Immature natural killer cell (primary cell): Measurements from ENCODE around the gene NCAM2. TPM values are rescaled to one million over a fixed set of nuclear protein-coding genes. Genes with fewer than 3 reads are reported as not detected.

Experiments used
- DNase-seq, 3 donors: peaks; one replicate each; pipeline ENCODE4 v3.0.0; 2022; ENCODE audit warnings: mixed read lengths in 1 of 3
- H3K27ac Mint-ChIP-seq, 6 donors: one replicate each; pipeline ENCODE4 v1.8.0; 2020; ENCODE audit warnings: mixed read lengths in 6 of 6, mild to moderate bottlenecking in 5 of 6, inconsistent platforms in 4 of 6, moderate library complexity in 3 of 6
- H3K27me3 Mint-ChIP-seq, 3 donors: one replicate each; pipeline ENCODE4 v1.8.0; 2020 to 2021; ENCODE audit warnings: low read depth in 3 of 3, mild to moderate bottlenecking in 3 of 3, mixed read lengths in 3 of 3, moderate library complexity in 3 of 3, inconsistent platforms in 1 of 3
- H3K36me3 Mint-ChIP-seq, 3 donors: one replicate each; pipeline ENCODE4 v1.8.0; 2020; ENCODE audit warnings: mixed read lengths in 3 of 3, inconsistent platforms in 2 of 3, mild to moderate bottlenecking in 2 of 3
- H3K4me1 Mint-ChIP-seq, 2 donors: one replicate each; pipeline ENCODE4 v1.8.0; 2020; ENCODE audit warnings: inconsistent platforms in 2 of 2, mild to moderate bottlenecking in 2 of 2, mixed read lengths in 2 of 2, moderate library complexity in 1 of 2
- H3K4me3 Mint-ChIP-seq, 5 donors: one replicate each; pipeline ENCODE4 v1.8.0; 2020; ENCODE audit warnings: mild to moderate bottlenecking in 5 of 5, mixed read lengths in 5 of 5, inconsistent platforms in 3 of 5, moderate library complexity in 3 of 5
- H3K9me3 Mint-ChIP-seq, 6 donors: one replicate each; pipeline ENCODE4 v1.8.0; 2020; ENCODE audit warnings: mild to moderate bottlenecking in 6 of 6, mixed read lengths in 6 of 6, inconsistent platforms in 4 of 6, moderate library complexity in 3 of 6
- polyA plus RNA-seq, 3 donors: library from polyadenylated mRNA; unstranded; fragments of 300-500 nt; fragmentation: Illumina TruSeq; gene quantifications; one replicate each; pipeline ENCODE4 v1.2.3, GENCODE V29; 2021

The NCAM2 gene
- polyA plus RNA-seq, 3 donors from 2014 or later = 0.55 TPM; not detected in 2

- Mint-ChIP-seq H3K27ac (no peak overlapping the region), H3K4me3 (no peak overlapping the region), H3K27me3 (peaks cover 0 to 15% (median 8%) of the 10 kb centered on the region in 3 donors), H3K9me3 (peaks cover 0 to 6% (median 0%) of the 10 kb centered on the region in 6 donors), H3K36me3 (no peaks in the 10 kb centered on the region), H3K4me1 (peaks cover 19 to 28% of the 10 kb centered on the region in 2 donors)
- no peak for DNase-seq
Measured at GRCh38 chr21:21001591-21002100, 3.4 kb downstream of the NCAM2 start.

- no peak for DNase-seq
- Mint-ChIP-seq H3K9me3 (peaks cover 0 to 6% (median 0%) of the 10 kb centered on the region in 6 donors), H3K36me3 (no peaks in the 10 kb centered on the region), H3K27me3 (peaks cover 0 to 13% (median 5%) of the 10 kb centered on the region in 3 donors), H3K4me3 (no peak overlapping the region), H3K4me1 (peaks cover 14 to 23% of the 10 kb centered on the region in 2 donors), H3K27ac (no peak overlapping the region)
Measured at GRCh38 chr21:21002153-21002552, 3.9 kb downstream of the NCAM2 start.

- Mint-ChIP-seq H3K4me3 (no peak overlapping the region), H3K27me3 (peaks cover 0 to 4% (median 0%) of the 10 kb centered on the region in 3 donors), H3K9me3 (peaks cover 0 to 2% (median 0%) of the 10 kb centered on the region in 6 donors), H3K4me1 (peaks cover 7 to 13% of the 10 kb centered on the region in 2 donors), H3K27ac (no peak overlapping the region), H3K36me3 (no peaks in the 10 kb centered on the region)
- DNase-seq = no peak
Measured at GRCh38 chr21:21003701-21004100, 5.5 kb downstream of the NCAM2 start.

- H3K27me3 Mint-ChIP-seq = peaks cover 0 to 1% (median 0%) of the 10 kb centered on the region in 3 donors
- no peaks in the 10 kb centered on the region for H3K9me3 Mint-ChIP-seq
- no peaks in the 10 kb centered on the region for H3K4me1 Mint-ChIP-seq
- no peak overlapping the region for H3K4me3 Mint-ChIP-seq
- DNase-seq = no peak
- H3K27ac Mint-ChIP-seq = no peak overlapping the region
- H3K36me3 Mint-ChIP-seq = no peaks in the 10 kb centered on the region
Measured at GRCh38 chr21:21007606-21008005, 9.4 kb downstream of the NCAM2 start.

GRCh38 chr21:21010228-21010627 lies 12.0 kb downstream of the NCAM2 start:
- Mint-ChIP-seq H3K27ac (no peak overlapping the region), H3K4me3 (no peak overlapping the region), H3K9me3 (peaks cover 0 to 6% (median 2%) of the 10 kb centered on the region in 6 donors), H3K27me3 (peaks cover 0 to 1% (median 0%) of the 10 kb centered on the region in 3 donors), H3K4me1 (no peaks in the 10 kb centered on the region), H3K36me3 (no peaks in the 10 kb centered on the region)
- DNase-seq = no peak

GRCh38 chr21:21010698-21011097 lies 12.5 kb downstream of the NCAM2 start:
- Mint-ChIP-seq H3K27ac (no peak overlapping the region), H3K36me3 (no peaks in the 10 kb centered on the region), H3K4me1 (no peaks in the 10 kb centered on the region), H3K4me3 (no peak overlapping the region), H3K9me3 (peaks cover 0 to 6% (median 2%) of the 10 kb centered on the region in 6 donors), H3K27me3 (peaks cover 0 to 1% (median 0%) of the 10 kb centered on the region in 3 donors)
- no peak for DNase-seq

- Mint-ChIP-seq H3K4me1 (no peaks in the 10 kb centered on the region), H3K27ac (no peak overlapping the region), H3K9me3 (peaks cover 0 to 22% (median 5%) of the 10 kb centered on the region in 6 donors), H3K27me3 (peaks cover 0 to 2% (median 0%) of the 10 kb centered on the region in 3 donors), H3K36me3 (no peaks in the 10 kb centered on the region), H3K4me3 (no peak overlapping the region)
- no peak for DNase-seq
Measured at GRCh38 chr21:21018821-21019220, 20.6 kb downstream of the NCAM2 start.

GRCh38 chr21:21019681-21020080 lies 21.5 kb downstream of the NCAM2 start:
- H3K9me3 Mint-ChIP-seq = peaks cover 0 to 19% (median 5%) of the 10 kb centered on the region in 6 donors
- H3K4me1 Mint-ChIP-seq = no peaks in the 10 kb centered on the region
- no peak overlapping the region for H3K4me3 Mint-ChIP-seq
- peaks cover 0 to 2% (median 0%) of the 10 kb centered on the region in 3 donors for H3K27me3 Mint-ChIP-seq
- no peak overlapping the region for H3K27ac Mint-ChIP-seq
- no peak for DNase-seq
- H3K36me3 Mint-ChIP-seq = no peaks in the 10 kb centered on the region

- no peaks in the 10 kb centered on the region for H3K4me1 Mint-ChIP-seq
- peaks cover 0 to 14% (median 8%) of the 10 kb centered on the region in 6 donors for H3K9me3 Mint-ChIP-seq
- no peaks in the 10 kb centered on the region for H3K36me3 Mint-ChIP-seq
- H3K27ac Mint-ChIP-seq = no peak overlapping the region
- no peak overlapping the region for H3K4me3 Mint-ChIP-seq
- peaks cover 0 to 2% (median 0%) of the 10 kb centered on the region in 3 donors for H3K27me3 Mint-ChIP-seq
- no peak for DNase-seq
Measured at GRCh38 chr21:21025742-21026141, 27.5 kb downstream of the NCAM2 start.

- H3K36me3 Mint-ChIP-seq = no peaks in the 10 kb centered on the region
- no peak for DNase-seq
- peaks cover 0 to 2% (median 0%) of the 10 kb centered on the region in 3 donors for H3K27me3 Mint-ChIP-seq
- no peak overlapping the region for H3K4me3 Mint-ChIP-seq
- H3K27ac Mint-ChIP-seq = no peak overlapping the region
- no peaks in the 10 kb centered on the region for H3K4me1 Mint-ChIP-seq
- peaks cover 0 to 13% (median 9%) of the 10 kb centered on the region in 6 donors for H3K9me3 Mint-ChIP-seq
Measured at GRCh38 chr21:21028275-21028820, 30.1 kb downstream of the NCAM2 start.

- Mint-ChIP-seq H3K36me3 (no peaks in the 10 kb centered on the region), H3K27me3 (peaks cover 0 to 2% (median 0%) of the 10 kb centered on the region in 3 donors), H3K4me3 (no peak overlapping the region), H3K27ac (no peak overlapping the region), H3K4me1 (no peaks in the 10 kb centered on the region), H3K9me3 (peaks cover 0 to 16% (median 10%) of the 10 kb centered on the region in 6 donors)
- DNase-seq = no peak
Measured at GRCh38 chr21:21029164-21029563, 31.0 kb downstream of the NCAM2 start.

- no peaks in the 10 kb centered on the region for H3K4me1 Mint-ChIP-seq
- no peak for DNase-seq
- no peak overlapping the region for H3K27ac Mint-ChIP-seq
- H3K4me3 Mint-ChIP-seq = no peak overlapping the region
- H3K27me3 Mint-ChIP-seq = peaks cover 0 to 2% (median 0%) of the 10 kb centered on the region in 3 donors
- H3K9me3 Mint-ChIP-seq = peaks cover 0 to 16% (median 11%) of the 10 kb centered on the region in 6 donors
- H3K36me3 Mint-ChIP-seq = no peaks in the 10 kb centered on the region
Measured at GRCh38 chr21:21030311-21030710, 32.1 kb downstream of the NCAM2 start.

GRCh38 chr21:21034036-21034435 lies 35.8 kb downstream of the NCAM2 start:
- peaks cover 1 to 15% (median 9%) of the 10 kb centered on the region in 6 donors for H3K9me3 Mint-ChIP-seq
- H3K27me3 Mint-ChIP-seq = no peaks in the 10 kb centered on the region
- DNase-seq = no peak
- H3K36me3 Mint-ChIP-seq = no peaks in the 10 kb centered on the region
- no peak overlapping the region for H3K27ac Mint-ChIP-seq
- no peaks in the 10 kb centered on the region for H3K4me1 Mint-ChIP-seq
- H3K4me3 Mint-ChIP-seq = no peak overlapping the region

- Mint-ChIP-seq H3K36me3 (no peaks in the 10 kb centered on the region), H3K9me3 (peaks cover 6 to 27% (median 11%) of the 10 kb centered on the region in 6 donors)
Measured at GRCh38 chr21:21039624-21040170, 41.5 kb downstream of the NCAM2 start.

More at GRCh38 chr21:21039624-21040170, 41.5 kb downstream of the NCAM2 start:
- Mint-ChIP-seq H3K4me1 (no peaks in the 10 kb centered on the region), H3K27ac (no peak overlapping the region), H3K27me3 (peaks cover 0 to 1% (median 0%) of the 10 kb centered on the region in 3 donors), H3K4me3 (no peak overlapping the region)
- no peak for DNase-seq
